Measurements from ENCODE around the gene KCNC2.
"Not testable (repeated sequence)": the region's sequence is repeated elsewhere in the genome, so short reads cannot be mapped to it uniquely, and the experiment has no call there.

KCNC2 gene

GRCh38 chr12:75209812-75210138 lies at the start of gene KCNC2:
Gene KCNC2 (minus strand): TSS chr12:75209839.
- DNase-seq: no peak

DNA sequence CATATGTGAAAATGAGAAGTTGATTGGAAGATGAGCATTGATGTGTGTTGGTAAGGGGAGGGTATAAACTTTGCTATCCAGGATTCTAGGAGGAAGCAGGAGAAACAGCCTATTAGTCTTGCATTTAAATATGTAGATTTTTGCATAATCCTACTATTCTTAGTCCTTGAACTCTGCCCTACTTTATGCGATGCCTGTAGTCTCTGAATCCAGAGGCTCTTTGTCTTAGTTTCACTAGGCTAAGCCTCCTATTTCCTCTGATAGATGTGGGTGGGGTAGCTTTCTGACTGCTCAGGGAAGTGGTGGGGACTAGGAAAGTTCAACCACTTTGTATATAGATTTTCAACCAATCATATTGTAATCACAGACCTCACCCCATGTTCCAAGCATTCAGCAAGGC lies 49.5 kb upstream of the KCNC2 start:
- DNase-seq: no peak

DNA sequence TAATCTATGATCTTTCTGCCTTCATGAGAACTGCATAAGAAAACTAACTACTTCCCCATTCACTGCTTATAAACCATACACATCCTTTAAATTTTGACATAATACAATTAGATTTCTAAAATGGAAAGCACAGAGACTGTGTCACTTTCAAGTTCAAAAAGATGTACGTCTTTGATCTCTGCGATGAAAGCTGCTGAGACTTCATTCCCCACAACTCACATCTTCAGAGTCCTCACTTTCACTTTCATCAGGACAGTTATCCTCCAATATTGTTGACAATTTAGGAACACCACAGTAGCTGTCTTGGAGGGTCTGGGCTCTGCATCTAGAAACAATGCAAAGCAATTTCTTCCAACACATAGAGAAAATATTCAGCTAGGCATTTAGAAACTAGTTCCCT lies 47.9 kb upstream of the KCNC2 start:
- DNase-seq: no peak

DNA sequence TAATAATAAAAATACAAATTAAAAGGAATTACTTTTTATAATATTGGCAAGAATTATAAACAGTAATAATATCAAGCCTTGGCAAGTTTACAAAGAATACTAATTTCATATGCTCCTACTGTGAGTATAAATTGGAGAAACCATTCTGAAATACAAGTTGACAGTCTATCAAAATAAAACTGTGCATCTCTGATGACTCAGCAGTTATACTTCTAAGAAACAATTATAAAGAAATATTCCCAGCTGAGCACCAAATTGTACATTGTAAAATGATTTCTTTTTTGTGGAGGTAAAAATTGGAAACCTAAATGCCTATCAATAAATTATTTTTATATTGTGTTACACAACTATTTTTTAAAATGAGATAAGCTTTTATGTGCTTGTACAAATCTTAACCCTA lies 35.5 kb upstream of the KCNC2 start:
- DNase-seq: no peak

DNA sequence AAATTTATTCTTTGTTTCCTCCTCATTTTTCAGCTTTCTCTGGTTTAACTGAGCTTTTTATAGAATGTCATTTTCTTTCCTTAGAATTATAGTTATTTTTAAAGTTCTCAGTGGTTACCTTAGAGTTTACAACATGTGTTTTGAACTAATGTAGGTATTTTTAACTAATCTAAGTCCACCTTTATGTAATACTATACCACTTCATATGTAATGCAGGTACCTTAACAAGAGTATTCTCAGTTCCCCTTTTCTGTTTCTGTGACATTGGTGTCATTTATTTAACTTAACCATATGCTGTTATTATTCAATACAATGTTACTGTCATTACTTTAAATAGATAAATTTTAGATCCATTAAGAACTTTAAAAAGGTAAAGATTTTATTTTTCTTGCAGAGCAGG lies 30.3 kb upstream of the KCNC2 start:
- DNase-seq: no peak

- DNase-seq: no peak
Observed at GRCh38 chr12:75236206-75236605, 26.6 kb upstream of the KCNC2 start.

GRCh38 chr12:75227132-75227531 lies 17.5 kb upstream of the KCNC2 start:
- DNase-seq: no peak

- DNase-seq: no peak
Observed at GRCh38 chr12:75212072-75212471, 2.4 kb upstream of the KCNC2 start.

GRCh38 chr12:75208856-75209811 lies 505 bp downstream of the KCNC2 start:
- DNase-seq: no peak

DNA sequence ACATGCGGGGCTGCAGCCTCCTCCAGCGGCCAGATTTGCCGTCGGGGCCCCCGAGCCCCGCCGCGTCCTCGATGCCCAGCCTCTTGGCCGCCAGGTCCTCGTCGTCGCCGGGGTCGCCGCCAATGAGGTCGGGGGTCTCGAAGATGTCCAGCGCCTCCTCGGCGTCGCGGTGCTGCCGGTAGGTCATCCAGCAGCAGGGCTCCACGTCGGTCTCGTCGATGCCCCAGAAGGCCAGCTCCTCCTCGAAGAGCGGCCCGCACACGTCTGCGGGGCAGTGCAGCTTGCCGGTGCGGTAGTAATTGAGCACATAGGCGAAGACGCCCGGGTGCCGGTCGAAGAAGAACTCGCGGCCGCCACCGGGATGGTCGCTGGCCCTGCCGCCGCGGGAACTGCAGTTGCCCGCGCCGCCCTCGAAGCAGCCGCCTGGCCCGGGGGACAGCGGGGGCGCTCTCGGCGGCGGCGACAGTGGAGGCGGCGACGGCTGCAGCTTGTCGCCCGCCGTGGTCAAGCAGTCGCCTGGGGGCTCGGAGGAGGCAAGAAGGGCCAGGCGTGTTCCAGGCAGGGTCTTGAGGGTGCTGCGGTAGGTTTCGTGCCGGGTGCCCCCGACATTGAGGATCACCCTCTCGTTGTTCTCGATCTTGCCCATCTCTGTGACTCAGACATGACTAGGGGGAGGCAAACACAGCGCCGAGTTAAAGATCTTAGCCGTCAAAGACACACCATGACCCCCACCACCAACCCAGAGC lies 2.1 kb downstream of the KCNC2 start:
- no peak for DNase-seq

DNA sequence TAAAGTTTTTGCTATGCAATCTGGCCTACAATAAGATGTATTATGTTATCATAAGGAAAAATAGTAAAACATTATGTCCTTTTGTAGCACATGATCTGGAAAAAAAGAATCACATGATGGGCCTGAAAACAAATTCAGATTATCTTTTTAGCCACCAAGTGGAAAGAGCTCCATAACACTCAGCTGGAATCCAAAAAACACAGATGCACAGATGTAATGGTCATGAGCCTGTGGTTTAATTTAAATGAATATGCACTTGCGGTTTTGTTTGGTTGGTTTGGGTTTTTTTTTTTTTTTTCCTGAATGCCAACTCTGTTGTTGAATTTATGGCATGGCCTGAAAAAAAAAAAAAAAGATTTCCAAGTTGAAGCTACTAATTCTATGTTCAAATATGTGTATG lies 4.1 kb downstream of the KCNC2 start:
- no peak for DNase-seq

- no peak for DNase-seq
Observed at GRCh38 chr12:75196865-75197264, 12.8 kb downstream of the KCNC2 start.

- no peak for DNase-seq
Observed at GRCh38 chr12:75196408-75196807, 13.2 kb downstream of the KCNC2 start.

DNA sequence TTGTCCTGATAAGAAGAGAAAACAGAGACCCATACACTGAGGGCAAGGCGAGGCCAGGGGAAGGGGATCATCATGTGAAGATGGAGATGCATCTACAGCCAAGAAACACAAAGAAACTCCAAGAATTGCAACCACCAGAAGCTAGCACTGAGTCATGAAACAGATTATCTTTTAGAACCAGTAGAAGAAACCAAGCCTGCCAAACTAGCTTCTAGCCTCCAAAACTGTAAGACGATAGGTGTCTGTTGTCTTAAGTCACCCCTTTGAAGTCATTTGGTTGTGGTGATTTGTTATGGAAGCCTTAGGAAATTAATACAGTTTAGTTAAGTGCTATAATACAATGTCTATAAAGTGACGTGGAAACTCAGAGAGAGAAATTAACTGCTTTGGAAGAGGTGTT lies 15.4 kb downstream of the KCNC2 start:
- no peak for DNase-seq

GRCh38 chr12:75192196-75192595 lies 17.4 kb downstream of the KCNC2 start:
- DNase-seq: no peak

- DNase-seq: no peak
Observed at GRCh38 chr12:75190846-75191245, 18.8 kb downstream of the KCNC2 start.

- DNase-seq: not testable (repeated sequence)
Observed at GRCh38 chr12:75185881-75186280, 23.8 kb downstream of the KCNC2 start.

DNA sequence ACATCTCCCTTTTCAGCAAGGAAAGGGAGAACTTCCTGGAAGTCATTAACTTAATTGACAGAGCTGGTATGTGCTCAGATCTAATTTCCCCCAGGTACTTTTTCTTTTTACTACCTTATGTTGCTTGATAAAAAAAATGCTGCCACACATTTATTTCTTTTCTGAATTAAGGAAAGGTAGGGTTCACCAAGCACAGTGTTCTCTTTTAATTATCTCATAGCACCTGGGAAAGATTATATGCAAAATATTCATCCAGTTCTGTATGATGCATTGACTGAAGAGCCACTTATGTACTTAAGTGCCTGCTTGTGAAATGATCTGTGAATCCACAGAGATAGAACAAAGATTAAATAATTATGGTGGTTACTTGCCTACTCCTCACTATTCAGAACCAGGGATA lies 25.1 kb downstream of the KCNC2 start:
- DNase-seq: no peak

GRCh38 chr12:75183967-75184366 lies 25.7 kb downstream of the KCNC2 start:
- DNase-seq: no peak

DNA sequence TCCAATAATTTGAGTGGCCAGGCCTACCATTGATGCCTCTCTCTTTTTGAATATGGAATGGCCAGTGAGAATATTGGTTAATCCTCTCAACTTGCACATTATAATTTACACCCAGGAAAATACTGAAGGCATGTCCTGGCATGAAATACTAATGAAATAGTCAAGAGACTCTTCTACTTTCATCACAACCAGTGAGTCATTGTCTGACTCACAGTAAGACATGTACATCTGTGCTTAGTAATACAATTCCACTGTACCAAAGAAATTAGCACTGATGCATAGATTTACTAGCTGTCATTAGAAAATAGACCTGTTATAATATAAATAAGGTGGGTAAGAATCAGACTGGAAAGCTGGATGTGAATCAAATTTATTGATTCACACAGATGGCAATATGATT lies 31.6 kb downstream of the KCNC2 start:
- DNase-seq: no peak

DNA sequence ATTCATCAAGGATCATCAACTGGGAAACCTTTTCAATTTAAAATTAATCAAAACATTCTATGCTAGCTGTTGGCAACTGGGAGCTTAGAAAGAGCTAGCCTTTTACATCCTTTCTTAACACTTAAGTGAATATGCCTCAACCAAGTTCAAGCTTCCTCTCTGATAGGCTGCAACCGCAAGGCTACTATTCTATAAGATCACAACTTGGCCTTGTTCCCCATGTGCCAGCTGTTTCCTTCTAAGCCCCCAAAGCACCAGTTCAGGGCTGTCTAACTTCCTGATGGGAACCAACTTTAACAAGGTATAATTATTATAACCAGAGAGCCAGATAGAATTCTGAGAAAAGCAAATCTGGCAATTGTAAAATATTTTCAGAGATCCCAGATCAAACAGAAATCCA lies 37.0 kb downstream of the KCNC2 start:
- DNase-seq: no peak

- no peak for DNase-seq
Observed at GRCh38 chr12:75170640-75171185, 38.9 kb downstream of the KCNC2 start.

GRCh38 chr12:75162845-75163244 lies 46.8 kb downstream of the KCNC2 start:
- DNase-seq: no peak

GRCh38 chr12:75161488-75161887 lies 48.2 kb downstream of the KCNC2 start:
- no peak for DNase-seq
